ENCODE measurements around the gene BIN1.

DNA sequence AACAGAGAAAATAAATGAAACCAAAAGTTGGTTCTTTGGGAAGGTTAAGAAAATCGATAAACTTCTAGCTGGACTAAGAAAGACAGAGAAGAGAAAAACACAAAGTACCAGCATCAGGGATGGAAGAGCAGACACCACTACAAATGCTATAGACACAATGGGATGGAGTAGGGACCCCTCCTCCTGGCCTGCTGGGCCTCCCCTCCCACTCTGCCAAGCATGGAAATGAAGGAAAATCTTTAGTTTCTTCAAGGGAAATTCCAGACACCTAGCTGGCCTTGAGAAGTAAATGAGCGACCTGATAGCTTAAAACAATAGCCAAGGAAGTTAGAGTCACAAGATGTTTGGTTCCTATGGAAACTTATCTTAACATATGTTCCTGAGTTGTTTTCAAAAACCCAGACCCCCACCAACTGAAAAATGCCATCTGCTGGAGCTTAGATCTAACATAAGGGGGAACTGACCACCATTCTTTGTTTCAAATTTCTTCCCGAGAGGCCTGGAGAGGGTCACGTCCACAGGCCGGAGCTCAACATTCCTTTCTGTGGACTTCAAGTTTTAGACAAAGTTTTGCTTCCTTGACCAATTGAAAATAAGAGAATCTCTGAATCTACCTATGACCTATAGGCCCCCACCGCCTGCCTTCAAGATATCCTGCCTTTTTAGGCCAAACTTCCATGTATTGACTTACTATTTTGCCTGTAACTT, 101.9 kb downstream of the BIN1 start:
- TF ChIP-seq, protein P1, sequence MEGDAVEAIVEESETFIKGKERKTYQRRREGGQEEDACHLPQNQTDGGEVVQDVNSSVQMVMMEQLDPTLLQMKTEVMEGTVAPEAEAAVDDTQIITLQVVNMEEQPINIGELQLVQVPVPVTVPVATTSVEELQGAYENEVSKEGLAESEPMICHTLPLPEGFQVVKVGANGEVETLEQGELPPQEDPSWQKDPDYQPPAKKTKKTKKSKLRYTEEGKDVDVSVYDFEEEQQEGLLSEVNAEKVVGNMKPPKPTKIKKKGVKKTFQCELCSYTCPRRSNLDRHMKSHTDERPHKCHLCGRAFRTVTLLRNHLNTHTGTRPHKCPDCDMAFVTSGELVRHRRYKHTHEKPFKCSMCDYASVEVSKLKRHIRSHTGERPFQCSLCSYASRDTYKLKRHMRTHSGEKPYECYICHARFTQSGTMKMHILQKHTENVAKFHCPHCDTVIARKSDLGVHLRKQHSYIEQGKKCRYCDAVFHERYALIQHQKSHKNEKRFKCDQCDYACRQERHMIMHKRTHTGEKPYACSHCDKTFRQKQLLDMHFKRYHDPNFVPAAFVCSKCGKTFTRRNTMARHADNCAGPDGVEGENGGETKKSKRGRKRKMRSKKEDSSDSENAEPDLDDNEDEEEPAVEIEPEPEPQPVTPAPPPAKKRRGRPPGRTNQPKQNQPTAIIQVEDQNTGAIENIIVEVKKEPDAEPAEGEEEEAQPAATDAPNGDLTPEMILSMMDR (IDR thresholded peaks at IDR 0.05), result no peak
- no peak for TF ChIP-seq EZH2 (IDR thresholded peaks at IDR 0.05)

All from neural progenitor cell (in vitro differentiated cells).